Ovary (tissue), 9 donors: ENCODE results near the gene MRPL9. TPM values are rescaled to one million over a fixed set of nuclear protein-coding genes. Genes with fewer than 3 reads are reported as not detected.
"Not testable (repeated sequence)": the region's sequence is repeated elsewhere in the genome, so short reads cannot be mapped to it uniquely, and the experiment has no call there.

Experiments used
- DNase-seq, 5 donors: peaks; one replicate each; pipeline ENCODE4 v3.0.0-alpha.2; 2019 to 2020
- H3K27ac ChIP-seq, 2 donors: fragments of 200-600 bp; one replicate each; pipeline versions ENCODE4 v1.5.1 to v1.8.0; 2019 to 2022
- H3K27me3 ChIP-seq: fragments of 200-600 bp; one replicate; pipeline ENCODE4 v1.8.0; 2022
- H3K36me3 ChIP-seq: fragments of 200-600 bp; sonication (generic); one replicate; pipeline ENCODE4 v1.5.1; 2019
- H3K4me1 ChIP-seq: one replicate; pipeline ENCODE4 v1.8.1; 2013; ENCODE audit warnings: mild to moderate bottlenecking, moderate library complexity; ENCODE audit not compliant: insufficient read depth
- H3K4me3 ChIP-seq: fragments of 200-600 bp; sonication (generic); one replicate; pipeline ENCODE4 v1.5.1; 2017
- H3K9me3 ChIP-seq, 2 donors: fragments of 200-600 bp in 1 of 2; sonication (generic) in 1 of 2; one replicate each; pipeline versions ENCODE4 v1.5.1 to v1.8.1; 2013 to 2019; ENCODE audit warnings: mild to moderate bottlenecking in 1 of 2, moderate library complexity in 1 of 2
- CTCF ChIP-seq, 3 donors: fragments of 450-650 bp in 2 of 3; fragments of 200-600 bp in 1 of 3; IDR thresholded peaks; one replicate each; pipeline versions ENCODE4 v1.5.1 to v1.8.0; 2016 to 2022; ENCODE audit warnings: antibody characterized with exemption in 3 of 3, mild to moderate bottlenecking in 1 of 3
- EP300 ChIP-seq: sonication (generic); formaldehyde crosslinking; IDR thresholded peaks from one replicate; pipeline ENCODE4 v1.6.1; 2017; ENCODE audit warnings: antibody characterized with exemption
- POLR2A ChIP-seq: fragments of 450-650 bp; IDR thresholded peaks from one replicate; pipeline ENCODE4 v1.6.1; 2017; ENCODE audit warnings: antibody characterized with exemption, mild to moderate bottlenecking, moderate library complexity
- WGBS, 3 donors: extraction: QIAGEN DNeasy Blood & Tissue Kit in 1 of 3; methylation state at CpG; one replicate each; pipeline versions ENCODE4 v1.1.5 to v1.1.7; 2013 to 2017; 5-methylcytosine and 5-hydroxymethylcytosine counted together
- intact Hi-C, 4 donors: fragments of 100-400 bp; cut with DNase I; formaldehyde crosslinking; loops; one replicate each; pipeline versions ENCODE4 v1.11.0 to v1.15.1; 2022 to 2023
- polyA plus RNA-seq, 2 donors: library from polyadenylated mRNA; stranded (reverse); fragments of 200-250 nt in 1 of 2; fragments of 350-450 nt in 1 of 2; fragmentation: Illumina TruSeq in 1 of 2; extraction: RNeasy Lipid Tissue Mini Kit (QIAGEN cat#74804) in 1 of 2; gene quantifications; one replicate each; pipeline ENCODE4 v1.2.3, GENCODE V29; 2013 to 2014
- total RNA-seq, 7 donors: library from RNA; depleted of rRNA in 2 of 7; stranded (reverse); fragments of >200 nt in 2 of 7; fragmentation: NEBNext Ultra II Directional in 3 of 7; extraction: Animal tissue kit (Norgen Biotek cat#: 25700) in 3 of 7; gene quantifications; one replicate each; pipeline versions ENCODE4 v1.1.0 to v1.2.4, GENCODE V29; 2016 to 2023
- donor health status: DM: no; HTN: no; CAD: no; lungs with moderate emphysema.
- donor health status: DM: no; HTN: no; CAD: no.
- donor health status: Bipolar disorder and iron deficiency.
- donor health status: DM: yes; HTN: yes; CAD: no.
- donor health status: DM: no; HTN: no; CAD: no.
- donor health status: DM: yes; HTN: yes; CAD: no.

MRPL9 gene
- total and polyA plus RNA-seq, 9 donors = 40.2 to 86.8 (median 55.4) TPM

- 0 to 1% (median 1%) methylated on average over 58 of the region's 58 CpGs for WGBS, 3 donors
- DNase-seq = peak; percentile 94 to 96 (median 95)
- no peaks in the 10 kb centered on the region for H3K36me3 ChIP-seq
- H3K4me3 ChIP-seq = peak within 1 kb of the TSS; percentile 55
- intact Hi-C loops = no loop called here
- peaks cover 6% of the 10 kb centered on the region for H3K4me1 ChIP-seq
- TF ChIP-seq POLR2A (peak; percentile 18), CTCF (IDR thresholded peaks at IDR 0.05) (peak in 2 of 3 donors; percentile 21), EP300 (no peak)
- H3K27me3 ChIP-seq = no peaks in the 10 kb centered on the region
- H3K27ac ChIP-seq = no peak within 1 kb of the TSS
- H3K9me3 ChIP-seq = no peaks in the 10 kb centered on the region
Measured at GRCh38 chr1:151790071-151790939, 27.0 kb upstream of the MRPL9 start, which contains the start of gene TDRKH. Gene TDRKH (minus strand): TSS chr1:151790500. CDS start chr1:151783022, 7,478 bp downstream.

GRCh38 chr1:151787689-151788088, 24.4 kb upstream of the MRPL9 start:
- Histone ChIP-seq H3K27ac (no peak overlapping the region), H3K9me3 (no peaks in the 10 kb centered on the region), H3K4me1 (peaks cover 6% of the 10 kb centered on the region), H3K36me3 (no peaks in the 10 kb centered on the region), H3K4me3 (no peak overlapping the region), H3K27me3 (no peaks in the 10 kb centered on the region)
- DNase-seq = no peak
- TF ChIP-seq CTCF (IDR thresholded peaks at IDR 0.05) = no peak
- no peak for TF ChIP-seq EP300
- no peak for TF ChIP-seq POLR2A
- WGBS, 3 donors = 88 to 92% (median 89%) methylated on average over 3 of the region's 3 CpGs
- intact Hi-C loops = no loop called here

- TF ChIP-seq CTCF (IDR thresholded peaks at IDR 0.05) (no peak), POLR2A (no peak), EP300 (no peak)
- intact Hi-C loops = no loop called here
- 44 to 48% (median 47%) methylated on average over 2 of the region's 2 CpGs for WGBS, 3 donors
Measured at GRCh38 chr1:151783796-151784195, 20.5 kb upstream of the MRPL9 start.

GRCh38 chr1:151782741-151783140, 19.4 kb upstream of the MRPL9 start:
- TF ChIP-seq POLR2A (no peak), EP300 (no peak), CTCF (IDR thresholded peaks at IDR 0.05) (no peak)
- Histone ChIP-seq H3K27ac (no peak overlapping the region), H3K27me3 (no peaks in the 10 kb centered on the region), H3K9me3 (no peaks in the 10 kb centered on the region), H3K4me1 (no peaks in the 10 kb centered on the region), H3K36me3 (no peaks in the 10 kb centered on the region), H3K4me3 (no peak overlapping the region)
- 82 to 88% (median 85%) methylated on average over 3 of the region's 3 CpGs for WGBS, 3 donors
- intact Hi-C loops = no loop called here
- DNase-seq = no peak

More at GRCh38 chr1:151783796-151784195, 20.5 kb upstream of the MRPL9 start:
- Histone ChIP-seq H3K4me3 (no peak overlapping the region), H3K36me3 (no peaks in the 10 kb centered on the region), H3K27ac (no peak overlapping the region), H3K4me1 (no peaks in the 10 kb centered on the region), H3K9me3 (no peaks in the 10 kb centered on the region), H3K27me3 (no peaks in the 10 kb centered on the region)
- DNase-seq = no peak

GRCh38 chr1:151782026-151782425, 18.7 kb upstream of the MRPL9 start:
- H3K9me3 ChIP-seq, H3K27me3 ChIP-seq, DNase-seq, H3K4me1 ChIP-seq, intact Hi-C loops, H3K4me3 ChIP-seq, H3K36me3 ChIP-seq, H3K27ac ChIP-seq: not testable (repeated sequence)
- WGBS, 3 donors = 69 to 81% (median 73%) methylated on average over 5 of the region's 5 CpGs

GRCh38 chr1:151780736-151781135, 17.4 kb upstream of the MRPL9 start:
- DNase-seq, H3K4me1 ChIP-seq, H3K36me3 ChIP-seq, H3K27ac ChIP-seq, H3K9me3 ChIP-seq, H3K4me3 ChIP-seq, intact Hi-C loops, H3K27me3 ChIP-seq: not testable (repeated sequence)
- WGBS, 3 donors = 92 to 96% (median 93%) methylated on average over 5 of the region's 5 CpGs
